ENCODE measurements around the gene KIF20A. TPM values are rescaled to one million over a fixed set of nuclear protein-coding genes. Genes with fewer than 3 reads are reported as not detected.

The KIF20A gene
- total RNA-seq, 6 experiments from 2014 or later = 32.8 to 83.9 (median 79.4) TPM

DNA sequence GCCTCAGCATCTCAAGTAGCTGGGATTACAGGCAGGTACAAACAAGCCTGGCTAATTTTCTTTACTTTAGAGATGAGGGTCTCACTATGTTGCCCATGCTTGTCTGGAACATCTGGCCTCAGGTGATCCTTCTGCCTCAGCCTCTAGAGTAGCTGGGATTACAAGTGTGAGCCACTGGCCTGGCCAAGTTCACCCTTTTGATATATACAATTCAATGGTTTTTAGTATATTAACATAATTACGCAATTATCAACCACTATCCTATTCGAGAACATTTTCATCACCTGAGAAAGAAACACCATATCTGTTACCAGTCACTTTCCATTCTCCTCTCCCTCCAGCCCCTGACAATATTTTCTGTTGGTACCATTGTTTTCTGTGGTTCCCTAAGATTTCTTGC lies 37.9 kb downstream of the KIF20A start:
- H3K27ac Mint-ChIP-seq = no peak overlapping the region
- H3K4me3 Mint-ChIP-seq = no peak overlapping the region
- peaks cover 6% of the 10 kb centered on the region for H3K36me3 Mint-ChIP-seq (ENCODE audit: low read depth)
- peaks cover 3% of the 10 kb centered on the region for H3K27me3 Mint-ChIP-seq (ENCODE audit: insufficient read depth)
- DNase-seq = no peak
- peaks cover 5% of the 10 kb centered on the region; the same call in 1 of the 2 replicates for H3K4me1 Mint-ChIP-seq (ENCODE audit: low read depth)
- no peaks in the 10 kb centered on the region for H3K9me3 Mint-ChIP-seq
- TF ChIP-seq, protein P1, sequence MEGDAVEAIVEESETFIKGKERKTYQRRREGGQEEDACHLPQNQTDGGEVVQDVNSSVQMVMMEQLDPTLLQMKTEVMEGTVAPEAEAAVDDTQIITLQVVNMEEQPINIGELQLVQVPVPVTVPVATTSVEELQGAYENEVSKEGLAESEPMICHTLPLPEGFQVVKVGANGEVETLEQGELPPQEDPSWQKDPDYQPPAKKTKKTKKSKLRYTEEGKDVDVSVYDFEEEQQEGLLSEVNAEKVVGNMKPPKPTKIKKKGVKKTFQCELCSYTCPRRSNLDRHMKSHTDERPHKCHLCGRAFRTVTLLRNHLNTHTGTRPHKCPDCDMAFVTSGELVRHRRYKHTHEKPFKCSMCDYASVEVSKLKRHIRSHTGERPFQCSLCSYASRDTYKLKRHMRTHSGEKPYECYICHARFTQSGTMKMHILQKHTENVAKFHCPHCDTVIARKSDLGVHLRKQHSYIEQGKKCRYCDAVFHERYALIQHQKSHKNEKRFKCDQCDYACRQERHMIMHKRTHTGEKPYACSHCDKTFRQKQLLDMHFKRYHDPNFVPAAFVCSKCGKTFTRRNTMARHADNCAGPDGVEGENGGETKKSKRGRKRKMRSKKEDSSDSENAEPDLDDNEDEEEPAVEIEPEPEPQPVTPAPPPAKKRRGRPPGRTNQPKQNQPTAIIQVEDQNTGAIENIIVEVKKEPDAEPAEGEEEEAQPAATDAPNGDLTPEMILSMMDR (IDR thresholded peaks at IDR 0.05) = no peak

DNA sequence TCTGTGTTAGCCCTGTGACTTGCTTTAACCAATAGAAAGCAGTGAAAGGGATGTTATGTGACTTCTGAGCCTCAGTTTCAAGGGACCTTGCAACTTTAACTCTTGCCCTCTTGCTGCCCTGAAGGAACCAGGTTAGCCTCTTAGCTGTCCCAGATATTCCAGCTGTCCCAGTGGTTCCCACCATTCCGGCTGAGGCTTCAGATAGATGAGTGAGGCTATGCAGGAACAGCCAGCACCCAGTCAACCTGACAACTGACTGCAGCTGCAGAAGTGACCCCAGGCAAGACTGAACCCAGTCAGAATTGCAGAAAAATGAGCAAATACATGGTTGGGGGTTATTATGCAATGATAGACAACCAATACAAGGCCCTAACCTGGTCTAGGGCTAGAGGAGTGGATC lies 44.6 kb downstream of the KIF20A start:
- peaks cover 5% of the 10 kb centered on the region for H3K36me3 Mint-ChIP-seq (ENCODE audit: low read depth)
- no peak for DNase-seq
- peaks cover 7% of the 10 kb centered on the region for H3K4me1 Mint-ChIP-seq (ENCODE audit: low read depth)
- H3K27me3 Mint-ChIP-seq (ENCODE audit: insufficient read depth) = peaks cover 4% of the 10 kb centered on the region
- TF ChIP-seq, protein P1 (IDR thresholded peaks at IDR 0.05) = no peak
- no peak overlapping the region for H3K4me3 Mint-ChIP-seq
- H3K27ac Mint-ChIP-seq = no peak overlapping the region
- H3K9me3 Mint-ChIP-seq = peaks cover 15% of the 10 kb centered on the region

DNA sequence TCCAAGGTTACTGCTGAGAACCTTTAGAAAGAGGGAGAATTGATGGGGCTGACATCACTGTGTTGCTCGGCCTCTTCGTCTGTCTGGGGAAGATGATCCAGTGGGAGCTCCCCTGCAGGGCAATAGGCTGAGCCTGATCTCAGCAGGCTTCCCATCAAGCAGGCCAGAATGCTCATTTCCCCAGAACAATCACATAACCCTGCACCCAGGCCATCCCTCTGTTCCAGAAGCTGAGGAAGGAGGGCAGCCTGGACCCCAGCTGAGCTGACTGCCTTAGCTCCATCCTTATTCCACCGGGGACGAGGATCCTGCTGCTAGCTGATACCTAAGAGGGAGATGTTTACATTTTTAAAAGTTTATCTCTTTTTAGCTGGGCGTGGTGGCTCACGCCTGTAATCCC lies 45.8 kb downstream of the KIF20A start:
- peaks cover 15% of the 10 kb centered on the region for H3K9me3 Mint-ChIP-seq
- H3K4me1 Mint-ChIP-seq (ENCODE audit: low read depth) = peaks cover 7% of the 10 kb centered on the region
- H3K4me3 Mint-ChIP-seq = no peak overlapping the region
- H3K27me3 Mint-ChIP-seq (ENCODE audit: insufficient read depth) = peaks cover 4% of the 10 kb centered on the region
- H3K36me3 Mint-ChIP-seq (ENCODE audit: low read depth) = peaks cover 5% of the 10 kb centered on the region
- no peak for DNase-seq
- H3K27ac Mint-ChIP-seq = no peak overlapping the region
- TF ChIP-seq, protein P1 (IDR thresholded peaks at IDR 0.05) = no peak

DNA sequence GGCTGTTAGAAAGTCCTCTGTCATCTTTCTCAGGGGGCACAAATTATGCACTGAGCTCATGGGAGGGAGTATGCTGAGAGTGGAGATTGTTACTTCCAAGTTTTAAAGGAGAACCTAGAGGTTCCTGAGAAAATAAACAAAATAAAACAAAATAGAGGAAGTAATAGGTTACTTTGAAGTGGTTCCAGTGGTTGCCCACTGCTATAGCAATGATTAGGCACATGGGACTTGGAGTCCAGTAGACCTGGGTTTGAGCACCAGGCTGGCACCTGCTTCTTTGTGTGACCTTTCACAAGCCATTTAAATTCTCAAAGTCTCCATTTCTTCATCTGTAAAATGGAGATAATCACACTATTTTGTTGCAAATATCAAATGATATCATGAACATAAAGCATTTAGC lies 48.0 kb downstream of the KIF20A start:
- no peak for DNase-seq
- Mint-ChIP-seq H3K27me3 (ENCODE audit: insufficient read depth) (peaks cover 4% of the 10 kb centered on the region), H3K36me3 (ENCODE audit: low read depth) (peaks cover 5% of the 10 kb centered on the region), H3K4me1 (ENCODE audit: low read depth) (peaks cover 23% of the 10 kb centered on the region), H3K4me3 (no peak overlapping the region), H3K9me3 (peaks cover 15% of the 10 kb centered on the region), H3K27ac (no peak overlapping the region)
- TF ChIP-seq, protein P1 (IDR thresholded peaks at IDR 0.05) = no peak

DNA sequence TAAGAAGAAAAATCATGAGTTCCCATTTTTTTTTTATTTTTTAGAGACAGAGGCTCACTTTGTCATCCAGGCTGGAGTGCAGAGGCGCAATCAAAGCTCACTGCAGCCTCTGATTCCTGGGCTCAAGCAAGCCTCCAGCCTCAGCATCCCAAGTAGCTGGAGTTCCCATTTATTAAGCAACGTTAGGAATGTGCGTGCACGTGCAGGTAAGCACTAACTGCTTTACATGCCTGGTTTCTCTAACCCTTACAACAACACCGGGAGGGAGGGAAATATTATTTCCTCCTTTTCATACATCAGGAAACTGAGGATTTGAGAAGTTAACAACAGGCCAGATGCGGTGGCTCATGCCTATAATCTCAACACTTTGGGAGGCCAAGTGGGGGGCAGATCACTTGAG lies 50.5 kb downstream of the KIF20A start:
- Mint-ChIP-seq H3K4me1 (ENCODE audit: low read depth) (peaks cover 16% of the 10 kb centered on the region), H3K36me3 (ENCODE audit: low read depth) (peaks cover 5% of the 10 kb centered on the region), H3K4me3 (no peak overlapping the region), H3K27me3 (ENCODE audit: insufficient read depth) (peaks cover 7% of the 10 kb centered on the region), H3K27ac (no peak overlapping the region), H3K9me3 (peaks cover 15% of the 10 kb centered on the region)
- TF ChIP-seq, protein P1 (IDR thresholded peaks at IDR 0.05) = no peak
- DNase-seq = no peak

DNA sequence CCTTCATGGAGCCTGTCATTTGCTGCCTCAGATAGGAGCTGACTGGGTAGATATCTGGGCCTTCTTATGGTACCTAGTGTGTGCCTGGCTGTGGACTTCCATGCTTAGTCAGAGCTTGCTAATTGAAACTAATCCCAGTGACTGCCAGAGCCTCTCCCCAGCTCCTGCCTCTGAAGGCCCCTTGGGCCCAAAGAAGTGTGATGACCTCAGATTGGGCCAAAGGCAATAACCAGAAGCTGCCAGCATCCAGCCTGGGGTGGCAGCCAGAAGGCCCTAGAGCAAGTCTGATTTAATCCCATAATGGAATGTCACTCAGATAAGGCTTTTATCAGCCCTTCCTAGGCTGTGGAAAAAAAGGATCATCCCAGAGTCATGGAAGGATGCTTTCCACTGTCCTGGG lies 51.3 kb downstream of the KIF20A start:
- peak; percentile 59 for DNase-seq
- TF ChIP-seq, protein P1 (IDR thresholded peaks at IDR 0.05) = no peak
- H3K36me3 Mint-ChIP-seq (ENCODE audit: low read depth) = peaks cover 5% of the 10 kb centered on the region
- no peak overlapping the region for H3K4me3 Mint-ChIP-seq
- H3K27ac Mint-ChIP-seq = no peak overlapping the region
- H3K9me3 Mint-ChIP-seq = peaks cover 15% of the 10 kb centered on the region
- peaks cover 16% of the 10 kb centered on the region for H3K4me1 Mint-ChIP-seq (ENCODE audit: low read depth)
- H3K27me3 Mint-ChIP-seq (ENCODE audit: insufficient read depth) = peaks cover 7% of the 10 kb centered on the region

Measured in HFFc6 (cell line).